HepG2 (cell line): ENCODE measurements around the gene VBP1. TPM values are rescaled to one million over a fixed set of nuclear protein-coding genes. Genes with fewer than 3 reads are reported as not detected.

Experiments
- ARID3A ChIP-seq: IDR thresholded peaks from 2 replicates; pipeline ENCODE4 v1.6.1; 2012; ENCODE audit warnings: low read depth, low read length, improper control_type of control experiment
- BATF2 ChIP-seq: sonication (generic); formaldehyde crosslinking; IDR thresholded peaks from 2 replicates; pipeline ENCODE4 v1.8.0; 2022; ENCODE audit warnings: mild to moderate bottlenecking, missing genetic modification reagents, moderate library complexity
- CAMTA2 ChIP-seq: sonication (generic); formaldehyde crosslinking; IDR thresholded peaks from 2 replicates; pipeline ENCODE4 v1.4.0; 2020; ENCODE audit warnings: mild to moderate bottlenecking, missing genetic modification reagents, borderline replicate concordance
- CBX5 ChIP-seq: sonication (generic); formaldehyde crosslinking; IDR thresholded peaks from 2 replicates; pipeline ENCODE4 v1.4.0; 2020; ENCODE audit warnings: missing genetic modification reagents, borderline replicate concordance
- FLYWCH1 ChIP-seq: sonication (generic); formaldehyde crosslinking; IDR thresholded peaks from 2 replicates; pipeline ENCODE4 v1.8.1; 2023; ENCODE audit warnings: mild to moderate bottlenecking, missing genetic modification reagents
- GLI4 ChIP-seq: sonication (generic); formaldehyde crosslinking; IDR thresholded peaks from 2 replicates; pipeline ENCODE4 v1.5.1; 2020; ENCODE audit warnings: missing genetic modification reagents, mild to moderate bottlenecking, moderate library complexity, borderline replicate concordance
- JUNB ChIP-seq: sonication (generic); formaldehyde crosslinking; IDR thresholded peaks from 2 replicates; pipeline ENCODE4 v1.8.0; 2022; ENCODE audit warnings: missing genetic modification reagents, mild to moderate bottlenecking, borderline replicate concordance
- MAFG ChIP-seq: sonication (generic); formaldehyde crosslinking; IDR thresholded peaks from 2 replicates; pipeline ENCODE4 v1.5.1; 2020; ENCODE audit warnings: mild to moderate bottlenecking, missing genetic modification reagents
- PHF20 ChIP-seq: sonication (generic); formaldehyde crosslinking; IDR thresholded peaks from 2 replicates; pipeline ENCODE4 v1.5.0; 2020; ENCODE audit warnings: mild to moderate bottlenecking, missing genetic modification reagents
- PHF8 ChIP-seq: sonication (generic); formaldehyde crosslinking; IDR thresholded peaks from 2 replicates; pipeline ENCODE4 v1.5.0; 2020; ENCODE audit warnings: missing genetic modification reagents
- POGZ ChIP-seq: sonication (generic); formaldehyde crosslinking; IDR thresholded peaks from 2 replicates; pipeline ENCODE4 v1.4.0; 2020; ENCODE audit warnings: mild to moderate bottlenecking, missing genetic modification reagents
- RAD21 ChIP-seq: fragments of 450-650 bp; formaldehyde crosslinking; IDR thresholded peaks from 2 replicates; pipeline ENCODE4 v1.5.0; 2020; ENCODE audit warnings: mild to moderate bottlenecking
- RARG ChIP-seq: sonication (generic); formaldehyde crosslinking; IDR thresholded peaks from 2 replicates; pipeline ENCODE4 v1.4.0; 2020; ENCODE audit warnings: low read depth, mild to moderate bottlenecking, missing genetic modification reagents
- SAP130 ChIP-seq: IDR thresholded peaks from 2 replicates; pipeline ENCODE4 v1.6.1; 2016; ENCODE audit warnings: low read depth
- SIN3B ChIP-seq: fragments of 150-350 bp; IDR thresholded peaks from 2 replicates; pipeline ENCODE4 v1.6.1; 2014; ENCODE audit warnings: low read length
- SRSF4 ChIP-seq: fragments of 200-400 bp; formaldehyde crosslinking; IDR thresholded peaks from one replicate; pipeline ENCODE4 v1.6.1; 2018; ENCODE audit warnings: mild to moderate bottlenecking, low read depth, low read length, moderate library complexity; ENCODE audit not compliant: poor library complexity, severe bottlenecking
- SSRP1 ChIP-seq: IDR thresholded peaks from 2 replicates; pipeline ENCODE4 v1.6.1; 2016; ENCODE audit warnings: control low read depth
- TCF12 ChIP-seq, 2 experiments: fragments of 450-650 bp in 1 of 2; sonication (generic) in 1 of 2; formaldehyde crosslinking in 1 of 2; IDR thresholded peaks; 2 replicates each; pipeline versions ENCODE4 v1.6.1 to v1.8.0; 2017 to 2022; ENCODE audit warnings: antibody characterized with exemption in 1 of 2, mild to moderate bottlenecking in 1 of 2, missing genetic modification reagents in 1 of 2, moderate library complexity in 1 of 2
- TFAP4 ChIP-seq: sonication (generic); IDR thresholded peaks from 2 replicates; pipeline ENCODE4 v1.6.1; 2016; ENCODE audit warnings: low read depth, borderline replicate concordance
- TRIM22 ChIP-seq: fragments of 450-650 bp; IDR thresholded peaks from 2 replicates; pipeline ENCODE4 v1.6.1; 2017
- ZBTB26 ChIP-seq: IDR thresholded peaks from 2 replicates; pipeline ENCODE4 v1.6.1; 2016; ENCODE audit warnings: missing compliant biosample characterization, missing genetic modification reagents, borderline replicate concordance
- ZBTB42 ChIP-seq: sonication (generic); formaldehyde crosslinking; IDR thresholded peaks from 2 replicates; pipeline ENCODE4 v1.5.0; 2020; ENCODE audit warnings: mild to moderate bottlenecking, missing genetic modification reagents
- ZNF253 ChIP-seq: sonication (generic); formaldehyde crosslinking; IDR thresholded peaks from 2 replicates; pipeline ENCODE4 v1.8.0; 2022; ENCODE audit warnings: mild to moderate bottlenecking, missing genetic modification reagents, borderline replicate concordance
- ZNF292 ChIP-seq: sonication (generic); formaldehyde crosslinking; IDR thresholded peaks from 2 replicates; pipeline ENCODE4 v1.8.1; 2022; ENCODE audit warnings: mild to moderate bottlenecking, low read depth, missing genetic modification reagents, borderline replicate concordance
- ZNF383 ChIP-seq: sonication (generic); formaldehyde crosslinking; IDR thresholded peaks from 2 replicates; pipeline ENCODE4 v1.4.0; 2020; ENCODE audit warnings: missing genetic modification reagents, mild to moderate bottlenecking, borderline replicate concordance
- polyA plus RNA-seq, 8 experiments: library from polyadenylated mRNA; depleted of rRNA in 3 of 8; stranded (reverse) in 7 of 8; unstranded in 1 of 8; fragments of >200 nt; fragmentation: Illumina TruSeq in 4 of 8; extraction: Trizol in 4 of 8; gene quantifications; 2 replicates each; pipeline versions ENCODE4 v1.2.1 to v1.2.3, GENCODE V29; 2011 to 2016; ENCODE audit warnings: low read depth in 4 of 8, missing spikeins in 1 of 8, mixed read lengths in 1 of 8; ENCODE audit not compliant: insufficient read depth in 1 of 8
- total RNA-seq, 5 experiments: library from RNA; depleted of rRNA; stranded (reverse); fragments of >200 nt; fragmentation: Illumina TruSeq; extraction: Trizol; gene quantifications; 2 replicates each; pipeline ENCODE4 v1.2.3, GENCODE V29; 2016; ENCODE audit warnings: low read depth in 1 of 5

The VBP1 gene
- total and polyA plus RNA-seq, 2 of the 13 experiments (the other 11 are each of a cell fraction or from before 2014, with no cell fraction given), result 20.4 to 72.6 TPM

- TF ChIP-seq SIN3B (no peak), PHF8 (CRISPR knock-in tag) (peak; percentile 74), JUNB (CRISPR knock-in tag) (no peak), RARG (CRISPR knock-in tag) (no peak), POGZ (CRISPR knock-in tag) (peak; percentile 39; the same call in 1 of the 2 replicates), TFAP4 (no peak), ZNF253 (no peak), GLI4 (CRISPR knock-in tag) (no peak), TRIM22 (no peak), SSRP1 (CRISPR knock-in tag) (no peak), FLYWCH1 (CRISPR knock-in tag) (no peak), CAMTA2 (CRISPR knock-in tag) (no peak), ARID3A (no peak), MAFG (no peak), ZBTB42 (CRISPR knock-in tag) (no peak), SAP130 (CRISPR knock-in tag) (peak; percentile 40), SRSF4 (no peak), ZBTB26 (CRISPR knock-in tag) (no peak), PHF20 (CRISPR knock-in tag) (peak; percentile 15), ZNF292 (CRISPR knock-in tag) (no peak), BATF2 (CRISPR knock-in tag) (no peak), CBX5 (no peak), ZNF383 (CRISPR knock-in tag) (no peak), RAD21 (CRISPR knock-in tag) (no peak), TCF12 (IDR thresholded peaks at IDR 0.05) (no peak), TCF12 (CRISPR knock-in tag; IDR thresholded peaks at IDR 0.05) (no peak)
Measured at GRCh38 chrX:155216179-155216939, at the start of gene VBP1 (continued).
